ENCODE measurements around the gene CCDC71. TPM values are rescaled to one million over a fixed set of nuclear protein-coding genes. Genes with fewer than 3 reads are reported as not detected.

Gene CCDC71
- total RNA-seq, 6 donors from 2014 or later, result 20.7 to 31.6 (median 26.0) TPM

- peaks cover 13 to 39% (median 20%) of the 10 kb centered on the region in 4 donors for H3K4me1 ChIP-seq
- no peak for DNase-seq
- H3K4me3 ChIP-seq, result peak overlapping the region; percentile 42 to 58 (median 57)
- peaks cover 0 to 43% (median 28%) of the 10 kb centered on the region in 4 donors for H3K36me3 ChIP-seq
- H3K27ac ChIP-seq, result peak overlapping the region; percentile 73 to 91 (median 88)
- TF ChIP-seq CTCF (IDR thresholded peaks at IDR 0.05) (no peak), POLR2A (IDR thresholded peaks at IDR 0.05) (no peak), POLR2AphosphoS5 (IDR thresholded peaks at IDR 0.05) (no peak), EP300 (IDR thresholded peaks at IDR 0.05) (no peak)
- 91 to 95% methylated on average over 6 of the region's 6 CpGs for WGBS, 2 donors
- ATAC-seq (ENCODE audit: low FRiP score in 2 of 2), result no peak
- no peaks in the 10 kb centered on the region for H3K9me3 ChIP-seq
- H3K27me3 ChIP-seq, result no peaks in the 10 kb centered on the region
Measured at GRCh38 chr3:49131576-49131975, 34.6 kb downstream of the CCDC71 start.

- Histone ChIP-seq H3K27ac (peak overlapping the region; percentile 73 to 91 (median 88)), H3K4me1 (peaks cover 13 to 39% (median 20%) of the 10 kb centered on the region in 4 donors), H3K4me3 (peak overlapping the region in 1 of 4 donors; percentile 58), H3K36me3 (peaks cover 0 to 48% (median 33%) of the 10 kb centered on the region in 4 donors), H3K9me3 (no peaks in the 10 kb centered on the region), H3K27me3 (no peaks in the 10 kb centered on the region)
- TF ChIP-seq EP300 (IDR thresholded peaks at IDR 0.05) (no peak), POLR2A (IDR thresholded peaks at IDR 0.05) (no peak), CTCF (IDR thresholded peaks at IDR 0.05) (no peak), POLR2AphosphoS5 (IDR thresholded peaks at IDR 0.05) (no peak)
- 81 to 85% methylated on average over 4 to 12 of the region's 12 CpGs for WGBS, 2 donors
- ATAC-seq (ENCODE audit: low FRiP score in 2 of 2) (no peak), DNase-seq (no peak)
Measured at GRCh38 chr3:49131040-49131439, 35.1 kb downstream of the CCDC71 start.

- WGBS, 2 donors, result 80 to 87% methylated on average over 2 to 14 of the region's 14 CpGs
- DNase-seq (no peak), ATAC-seq (ENCODE audit: low FRiP score in 2 of 2) (no peak)
- no peak overlapping the region for H3K4me3 ChIP-seq
- TF ChIP-seq POLR2AphosphoS5 (IDR thresholded peaks at IDR 0.05) (no peak), CTCF (IDR thresholded peaks at IDR 0.05) (no peak), EP300 (IDR thresholded peaks at IDR 0.05) (no peak), POLR2A (IDR thresholded peaks at IDR 0.05) (no peak)
- H3K4me1 ChIP-seq, result peaks cover under 1 to 13% (median 6%) of the 10 kb centered on the region in 4 donors
- no peaks in the 10 kb centered on the region for H3K27me3 ChIP-seq
- H3K36me3 ChIP-seq, result peaks cover 21 to 87% (median 75%) of the 10 kb centered on the region in 4 donors
- H3K27ac ChIP-seq, result no peak overlapping the region
- no peaks in the 10 kb centered on the region for H3K9me3 ChIP-seq
Measured at GRCh38 chr3:49124991-49125670, 41.0 kb downstream of the CCDC71 start.

GRCh38 chr3:49124203-49124602, 41.9 kb downstream of the CCDC71 start:
- peaks cover 21 to 78% (median 66%) of the 10 kb centered on the region in 4 donors for H3K36me3 ChIP-seq
- DNase-seq, result no peak

More at GRCh38 chr3:49124203-49124602, 41.9 kb downstream of the CCDC71 start:
- ATAC-seq (ENCODE audit: low FRiP score in 2 of 2), result no peak
- H3K27me3 ChIP-seq, result no peaks in the 10 kb centered on the region
- no peak overlapping the region for H3K27ac ChIP-seq
- no peaks in the 10 kb centered on the region for H3K9me3 ChIP-seq
- 93 to 100% methylated on average over 3 to 6 of the region's 7 CpGs for WGBS, 2 donors
- peaks cover 8 to 18% (median 11%) of the 10 kb centered on the region in 4 donors for H3K4me1 ChIP-seq
- no peak overlapping the region for H3K4me3 ChIP-seq
- TF ChIP-seq POLR2A (IDR thresholded peaks at IDR 0.05) (no peak), POLR2AphosphoS5 (IDR thresholded peaks at IDR 0.05) (no peak), EP300 (IDR thresholded peaks at IDR 0.05) (no peak), CTCF (IDR thresholded peaks at IDR 0.05) (no peak)
